ENCODE results near the gene ESX1.

Gene ESX1

DNA sequence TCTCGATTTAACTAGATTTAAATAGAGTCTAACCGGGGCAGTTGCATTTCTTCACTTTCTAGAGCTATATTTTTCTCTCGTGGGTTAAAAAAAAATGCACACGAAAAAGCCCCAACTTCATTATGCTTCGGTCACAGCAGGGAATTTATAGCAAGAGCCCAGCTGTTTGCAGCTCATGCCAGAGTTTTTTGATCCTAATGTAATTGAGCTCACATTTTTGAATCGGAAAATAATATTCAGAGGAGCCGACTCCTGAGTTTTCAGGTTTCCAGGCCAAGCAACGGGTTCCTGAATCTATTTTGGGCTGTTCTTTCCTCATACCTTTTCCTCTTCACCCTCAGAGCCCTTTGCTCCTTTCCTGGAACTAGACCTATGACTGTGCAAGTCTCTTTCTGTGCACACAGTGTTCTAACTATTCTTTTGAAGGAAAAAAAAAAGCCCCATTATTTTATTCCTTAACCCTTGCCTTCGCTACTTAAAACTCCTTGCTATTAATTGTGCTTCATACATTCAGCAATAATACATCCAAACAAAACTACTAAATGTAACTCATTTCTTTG is 27.5 kb upstream of the ESX1 start:
- TF ChIP-seq, protein P1, sequence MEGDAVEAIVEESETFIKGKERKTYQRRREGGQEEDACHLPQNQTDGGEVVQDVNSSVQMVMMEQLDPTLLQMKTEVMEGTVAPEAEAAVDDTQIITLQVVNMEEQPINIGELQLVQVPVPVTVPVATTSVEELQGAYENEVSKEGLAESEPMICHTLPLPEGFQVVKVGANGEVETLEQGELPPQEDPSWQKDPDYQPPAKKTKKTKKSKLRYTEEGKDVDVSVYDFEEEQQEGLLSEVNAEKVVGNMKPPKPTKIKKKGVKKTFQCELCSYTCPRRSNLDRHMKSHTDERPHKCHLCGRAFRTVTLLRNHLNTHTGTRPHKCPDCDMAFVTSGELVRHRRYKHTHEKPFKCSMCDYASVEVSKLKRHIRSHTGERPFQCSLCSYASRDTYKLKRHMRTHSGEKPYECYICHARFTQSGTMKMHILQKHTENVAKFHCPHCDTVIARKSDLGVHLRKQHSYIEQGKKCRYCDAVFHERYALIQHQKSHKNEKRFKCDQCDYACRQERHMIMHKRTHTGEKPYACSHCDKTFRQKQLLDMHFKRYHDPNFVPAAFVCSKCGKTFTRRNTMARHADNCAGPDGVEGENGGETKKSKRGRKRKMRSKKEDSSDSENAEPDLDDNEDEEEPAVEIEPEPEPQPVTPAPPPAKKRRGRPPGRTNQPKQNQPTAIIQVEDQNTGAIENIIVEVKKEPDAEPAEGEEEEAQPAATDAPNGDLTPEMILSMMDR (IDR thresholded peaks at IDR 0.05; ENCODE audit: control extremely low read depth, extremely low read depth, low read depth, missing control alignments), result no peak
- no peak for DNase-seq (ENCODE audit: extremely low spot score)
- POLR2A ChIA-PET, result no interaction called here
- CTCF ChIA-PET, result no interaction called here

DNA sequence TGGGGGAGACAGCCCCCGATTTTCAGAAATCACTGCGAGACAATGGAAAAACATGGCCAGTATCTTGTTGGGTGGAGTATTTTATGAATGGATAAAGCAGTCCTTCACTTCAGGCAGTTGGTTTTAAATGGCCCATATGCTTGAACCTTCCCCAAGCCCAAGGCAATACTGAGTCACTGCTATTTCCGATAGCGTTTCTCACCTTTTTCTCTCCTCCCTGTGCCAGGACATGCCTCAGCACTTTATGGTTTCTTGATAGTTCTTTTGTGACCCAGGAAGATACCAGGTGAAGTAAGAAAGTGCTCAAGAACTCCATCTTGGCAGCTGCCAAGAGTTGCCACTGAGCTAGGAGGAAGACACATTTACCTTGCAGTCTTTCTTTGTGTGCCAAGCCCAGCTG is 26.8 kb upstream of the ESX1 start:
- CTCF ChIA-PET, result no interaction called here
- POLR2A ChIA-PET, result no interaction called here
- TF ChIP-seq, protein P1 (IDR thresholded peaks at IDR 0.05; ENCODE audit: control extremely low read depth, extremely low read depth, low read depth, missing control alignments), result no peak
- no peak for DNase-seq (ENCODE audit: extremely low spot score)

DNA sequence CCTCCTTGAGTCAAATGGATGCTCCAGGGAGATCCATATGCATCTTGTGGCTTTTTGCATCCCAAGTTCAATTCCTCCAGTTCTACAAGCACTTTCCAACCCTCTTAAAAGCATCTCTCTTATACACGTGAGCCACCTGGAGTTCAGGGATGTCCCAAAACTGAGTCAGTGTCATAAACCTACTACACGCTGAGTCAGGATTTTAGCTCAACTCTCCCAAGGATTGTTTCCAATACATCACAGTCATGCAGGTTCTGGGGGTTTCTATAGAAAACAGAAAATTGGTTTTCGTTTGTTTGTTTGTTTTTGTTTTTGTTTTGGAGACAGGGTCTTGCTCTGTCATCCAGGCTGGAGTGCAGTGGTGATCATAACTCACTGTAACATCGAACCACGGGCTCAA is 25.9 kb upstream of the ESX1 start:
- ChIA-PET POLR2A (no interaction called here), CTCF (no interaction called here)
- DNase-seq (ENCODE audit: extremely low spot score), result no peak
- TF ChIP-seq, protein P1 (IDR thresholded peaks at IDR 0.05; ENCODE audit: control extremely low read depth, extremely low read depth, low read depth, missing control alignments), result no peak

DNA sequence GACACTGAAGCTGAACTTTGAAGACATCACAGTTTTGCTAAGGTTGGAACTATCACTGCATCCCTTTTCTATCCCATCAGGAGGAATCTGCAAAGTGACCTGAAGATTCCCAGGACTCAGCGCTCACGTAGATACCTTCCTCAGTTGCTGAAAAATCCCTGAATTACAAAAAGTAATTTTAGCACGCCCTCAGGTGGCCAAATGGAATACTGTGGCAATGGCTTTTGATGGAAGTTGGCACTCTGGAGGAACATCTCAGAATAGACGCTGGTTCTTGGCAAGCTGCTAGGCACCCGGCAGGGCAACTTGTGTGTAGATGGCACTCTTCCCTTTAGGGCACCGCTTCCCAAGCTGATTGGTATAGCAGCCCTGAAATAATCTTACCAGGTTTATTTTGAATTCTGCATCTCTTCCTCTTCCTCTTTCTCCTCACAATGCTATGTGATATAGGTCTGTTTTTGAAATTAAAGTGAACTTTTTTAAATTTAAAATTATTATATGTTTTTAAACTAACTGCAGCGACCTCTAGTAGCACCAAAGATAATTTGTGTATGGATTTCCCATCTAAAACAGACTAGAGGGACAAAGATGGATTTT is 16.3 kb upstream of the ESX1 start:
- TF ChIP-seq, protein P1 (IDR thresholded peaks at IDR 0.05; ENCODE audit: control extremely low read depth, extremely low read depth, low read depth, missing control alignments), result peak; percentile 51
- DNase-seq (ENCODE audit: extremely low spot score), result no peak
- POLR2A ChIA-PET, result no interaction called here
- CTCF ChIA-PET, result interaction anchor here (0.8 to 1.5 kb wide), 6 partner anchors 9 to 96 kb away, joined by 3 to 6 read pairs (median 4); no protein-coding TSS in a partner anchor

DNA sequence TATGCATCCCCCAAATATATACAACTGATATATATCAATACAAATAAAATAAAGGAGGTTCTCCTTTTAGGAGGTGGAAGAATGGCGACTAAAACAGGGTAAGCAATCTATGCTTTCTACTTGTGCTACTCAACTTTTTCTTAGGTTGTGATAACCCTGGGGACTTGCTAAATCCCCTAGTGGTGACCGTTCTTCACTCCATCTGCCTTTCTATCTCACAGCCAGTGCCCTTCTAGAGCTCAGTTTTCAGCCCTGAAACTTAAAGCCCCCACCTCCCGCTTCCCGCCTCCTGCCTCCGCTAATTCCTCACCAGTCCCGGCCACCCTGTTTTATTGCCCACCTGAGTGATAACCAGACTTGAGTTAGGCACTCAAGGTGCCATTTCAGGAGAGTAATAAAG is 15.5 kb upstream of the ESX1 start:
- TF ChIP-seq, protein P1 (IDR thresholded peaks at IDR 0.05; ENCODE audit: control extremely low read depth, extremely low read depth, low read depth, missing control alignments), result no peak
- no peak for DNase-seq (ENCODE audit: extremely low spot score)
- CTCF ChIA-PET, result interaction anchor here (0.9 to 1.5 kb wide), 5 partner anchors 8 to 95 kb away, joined by 3 to 6 read pairs (median 4); no protein-coding TSS in a partner anchor
- POLR2A ChIA-PET, result no interaction called here

DNA sequence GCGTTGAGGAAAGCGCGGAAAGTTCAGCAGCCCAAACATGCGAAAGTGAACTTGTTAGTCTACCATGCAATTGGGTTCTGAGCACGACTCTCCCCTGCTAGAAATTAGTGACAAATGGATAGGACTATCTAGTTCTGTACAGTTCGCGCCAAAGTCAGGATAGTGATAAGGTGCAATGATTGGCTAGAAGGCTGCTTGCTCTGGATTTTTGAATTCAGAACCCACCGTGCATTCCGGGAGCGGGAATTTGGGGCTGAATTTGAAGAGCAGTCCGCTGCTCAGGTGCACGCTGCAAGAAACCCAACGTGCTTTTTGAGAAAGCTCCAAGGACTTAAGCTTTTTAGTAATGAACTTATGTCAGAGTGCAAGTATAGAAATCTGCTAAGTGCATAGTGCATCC is 732 bp upstream of the ESX1 start:
- TF ChIP-seq, protein P1 (IDR thresholded peaks at IDR 0.05; ENCODE audit: control extremely low read depth, extremely low read depth, low read depth, missing control alignments), result no peak
- POLR2A ChIA-PET, result no interaction called here
- CTCF ChIA-PET, result no interaction called here
- DNase-seq (ENCODE audit: extremely low spot score), result no peak
